Measurements from ENCODE around the gene PACSIN1. TPM values are rescaled to one million over a fixed set of nuclear protein-coding genes. Genes with fewer than 3 reads are reported as not detected.
A peak's percentile ranks its signal among the peaks of the same experiment; 100 is the strongest.

Gene PACSIN1
- total RNA-seq, 2 donors from 2014 or later: 0.52 TPM; not detected in 1

DNA sequence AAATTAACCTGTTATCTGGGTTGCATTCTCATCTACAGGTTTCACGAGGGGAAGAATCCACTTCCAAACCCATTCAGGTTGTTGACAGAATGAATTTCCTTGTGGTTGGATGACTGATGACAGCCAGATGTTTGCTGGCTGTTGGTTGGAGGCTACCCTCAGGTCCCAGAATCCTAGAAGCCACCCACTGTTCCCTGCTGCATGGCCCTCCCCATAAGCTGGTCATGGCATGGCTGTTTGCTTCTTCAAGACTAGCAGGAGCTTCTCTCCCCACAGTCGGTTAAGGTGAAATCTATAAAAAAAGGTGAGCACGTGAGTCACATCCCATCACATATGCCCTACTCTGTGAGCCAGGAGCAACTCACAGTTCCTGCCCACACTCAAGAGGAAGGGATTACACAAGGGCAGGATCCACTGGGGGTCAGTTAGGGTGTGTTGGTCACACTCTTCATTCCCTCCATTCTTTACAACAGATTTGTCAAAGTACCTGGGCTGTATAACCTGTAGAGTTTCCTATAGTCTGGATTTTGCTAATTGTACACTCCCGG is 20.5 kb upstream of the PACSIN1 start:
- no peak for DNase-seq
- no peaks in the 10 kb centered on the region for H3K27me3 ChIP-seq
- no peak for ATAC-seq
- no peaks in the 10 kb centered on the region for H3K9me3 ChIP-seq
- H3K36me3 ChIP-seq (replicated peaks in 1 of 2; ENCODE audit: insufficient read depth in 1 of 2, low read depth in 2 of 2): no peaks in the 10 kb centered on the region
- 62 to 68% methylated on average over 4 of the region's 4 CpGs for WGBS, 2 donors
- H3K4me3 ChIP-seq: no peak overlapping the region
- no peak for TF ChIP-seq POLR2A (IDR thresholded peaks at IDR 0.05)
- TF ChIP-seq, protein P1, sequence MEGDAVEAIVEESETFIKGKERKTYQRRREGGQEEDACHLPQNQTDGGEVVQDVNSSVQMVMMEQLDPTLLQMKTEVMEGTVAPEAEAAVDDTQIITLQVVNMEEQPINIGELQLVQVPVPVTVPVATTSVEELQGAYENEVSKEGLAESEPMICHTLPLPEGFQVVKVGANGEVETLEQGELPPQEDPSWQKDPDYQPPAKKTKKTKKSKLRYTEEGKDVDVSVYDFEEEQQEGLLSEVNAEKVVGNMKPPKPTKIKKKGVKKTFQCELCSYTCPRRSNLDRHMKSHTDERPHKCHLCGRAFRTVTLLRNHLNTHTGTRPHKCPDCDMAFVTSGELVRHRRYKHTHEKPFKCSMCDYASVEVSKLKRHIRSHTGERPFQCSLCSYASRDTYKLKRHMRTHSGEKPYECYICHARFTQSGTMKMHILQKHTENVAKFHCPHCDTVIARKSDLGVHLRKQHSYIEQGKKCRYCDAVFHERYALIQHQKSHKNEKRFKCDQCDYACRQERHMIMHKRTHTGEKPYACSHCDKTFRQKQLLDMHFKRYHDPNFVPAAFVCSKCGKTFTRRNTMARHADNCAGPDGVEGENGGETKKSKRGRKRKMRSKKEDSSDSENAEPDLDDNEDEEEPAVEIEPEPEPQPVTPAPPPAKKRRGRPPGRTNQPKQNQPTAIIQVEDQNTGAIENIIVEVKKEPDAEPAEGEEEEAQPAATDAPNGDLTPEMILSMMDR (IDR thresholded peaks at IDR 0.05): no peak
- no peak overlapping the region for H3K27ac ChIP-seq
- intact Hi-C loops (cut with DNase I): no loop called here
- H3K4me1 ChIP-seq: no peaks in the 10 kb centered on the region

DNA sequence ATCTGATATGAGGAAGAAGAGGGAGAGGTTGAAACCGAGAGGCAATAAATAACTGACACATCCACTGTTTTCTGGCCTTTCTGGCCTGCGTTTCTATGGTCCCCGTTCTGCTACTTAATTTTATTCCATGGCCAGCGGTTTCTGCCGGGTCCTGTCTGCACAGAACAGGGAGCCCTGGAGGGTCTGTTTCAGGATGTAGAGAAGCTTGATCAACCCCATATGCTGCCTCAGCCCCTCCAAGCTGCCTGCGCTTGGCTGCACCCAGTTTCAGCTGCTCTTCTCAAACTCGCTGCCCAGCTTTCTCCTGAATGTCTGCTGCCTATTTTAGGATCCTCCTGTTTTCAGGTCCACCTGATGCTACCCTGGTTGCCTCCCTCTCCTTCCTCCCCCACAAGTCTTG is 18.5 kb upstream of the PACSIN1 start:
- WGBS, 2 donors: 73 to 84% methylated on average over 7 of the region's 7 CpGs

DNA sequence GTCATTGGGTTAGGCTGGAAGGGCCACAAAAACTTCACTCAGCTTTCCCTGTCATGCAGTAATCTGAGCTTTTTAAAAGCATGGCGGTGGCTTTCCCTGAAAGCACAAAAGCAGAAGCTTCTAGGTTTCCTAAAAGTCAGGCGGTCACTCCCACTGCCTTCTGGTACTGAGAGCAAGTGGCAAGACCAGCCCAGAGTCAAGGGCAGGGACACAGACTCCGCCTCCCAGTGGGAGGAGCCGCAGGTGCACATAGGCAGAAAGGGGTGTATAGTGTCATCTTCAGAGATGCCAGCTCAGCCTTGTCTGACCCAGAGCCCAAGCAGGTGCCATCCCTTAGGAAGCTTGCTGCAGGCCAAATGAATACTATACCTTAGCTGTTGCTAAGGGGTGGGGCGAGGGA is 18.0 kb upstream of the PACSIN1 start:
- Histone ChIP-seq H3K9me3 (no peaks in the 10 kb centered on the region), H3K36me3 (replicated peaks in 1 of 2; ENCODE audit: insufficient read depth in 1 of 2, low read depth in 2 of 2) (no peaks in the 10 kb centered on the region), H3K27ac (no peak overlapping the region), H3K4me1 (no peaks in the 10 kb centered on the region), H3K27me3 (no peaks in the 10 kb centered on the region), H3K4me3 (no peak overlapping the region)
- ATAC-seq (no peak), DNase-seq (peak in 1 of 4 donors; percentile 14)
- 65 to 96% methylated on average over 3 to 5 of the region's 5 CpGs for WGBS, 2 donors
- intact Hi-C loops (cut with DNase I): no loop called here
- TF ChIP-seq POLR2A (IDR thresholded peaks at IDR 0.05): no peak
- TF ChIP-seq, protein P1 (IDR thresholded peaks at IDR 0.05): no peak

More for the DNA sequence above, 18.5 kb upstream of the PACSIN1 start:
- TF ChIP-seq, protein P1 (IDR thresholded peaks at IDR 0.05): no peak
- no peak for TF ChIP-seq POLR2A (IDR thresholded peaks at IDR 0.05)
- DNase-seq (no peak), ATAC-seq (no peak)
- no peaks in the 10 kb centered on the region for H3K36me3 ChIP-seq (replicated peaks in 1 of 2; ENCODE audit: insufficient read depth in 1 of 2, low read depth in 2 of 2)
- H3K9me3 ChIP-seq: no peaks in the 10 kb centered on the region
- no peak overlapping the region for H3K27ac ChIP-seq
- no peak overlapping the region for H3K4me3 ChIP-seq
- H3K4me1 ChIP-seq: no peaks in the 10 kb centered on the region
- H3K27me3 ChIP-seq: no peaks in the 10 kb centered on the region
- intact Hi-C loops (cut with DNase I): no loop called here

DNA sequence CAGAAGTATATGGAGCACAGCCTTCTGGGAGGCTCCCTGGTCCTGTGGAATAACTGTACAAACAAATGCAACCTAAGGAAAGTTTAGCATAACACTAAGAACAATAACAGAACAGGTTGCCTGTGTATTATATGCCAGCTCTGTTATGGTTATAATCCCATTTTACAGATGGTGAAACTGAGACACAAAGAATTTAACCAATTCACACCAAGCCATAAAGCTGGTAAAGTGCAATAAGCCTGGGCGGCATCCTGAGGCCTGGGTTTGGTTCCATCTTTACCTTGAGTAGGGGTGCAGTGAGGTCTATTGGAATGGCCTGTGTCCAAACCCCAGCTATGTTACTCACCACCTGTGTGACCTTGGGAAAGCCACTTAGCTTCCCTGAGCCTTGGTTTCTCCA is 14.7 kb upstream of the PACSIN1 start:
- 100% methylated on average over 1 of the region's 1 CpG for WGBS, 2 donors
- intact Hi-C loops (cut with DNase I): no loop called here
- H3K27me3 ChIP-seq: no peaks in the 10 kb centered on the region
- H3K36me3 ChIP-seq (replicated peaks in 1 of 2; ENCODE audit: insufficient read depth in 1 of 2, low read depth in 2 of 2): no peaks in the 10 kb centered on the region
- no peaks in the 10 kb centered on the region for H3K9me3 ChIP-seq
- ATAC-seq (no peak), DNase-seq (no peak)
- no peaks in the 10 kb centered on the region for H3K4me1 ChIP-seq
- H3K4me3 ChIP-seq: no peak overlapping the region
- TF ChIP-seq, protein P1 (IDR thresholded peaks at IDR 0.05): no peak
- no peak for TF ChIP-seq POLR2A (IDR thresholded peaks at IDR 0.05)
- no peak overlapping the region for H3K27ac ChIP-seq

DNA sequence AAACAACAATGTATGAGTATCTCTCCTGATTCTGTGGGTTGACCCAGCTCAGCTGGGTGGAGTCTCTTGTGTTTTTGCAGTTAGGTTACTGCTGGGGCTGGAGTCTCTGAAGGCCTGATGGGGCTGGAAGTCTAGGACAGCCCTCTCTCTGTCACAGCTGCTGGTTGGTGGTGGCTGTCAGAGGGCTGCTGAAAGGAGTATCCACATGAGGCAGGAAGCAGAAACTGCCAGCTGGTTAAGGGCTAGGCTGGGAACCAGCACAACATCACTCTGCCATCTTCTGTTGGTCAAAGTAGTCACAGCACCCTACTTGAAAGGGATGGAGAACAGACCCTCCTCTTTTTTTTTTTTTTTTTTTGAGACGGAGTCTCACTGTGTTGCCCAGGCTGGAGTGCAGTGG is 10.0 kb upstream of the PACSIN1 start:
- WGBS, 2 donors: 88% methylated on average over 1 of the region's 1 CpG; no CpG with 5 or more reads in 1 of the 2 donors
- H3K36me3 ChIP-seq (replicated peaks in 1 of 2; ENCODE audit: insufficient read depth in 1 of 2, low read depth in 2 of 2): no peaks in the 10 kb centered on the region
- DNase-seq (no peak), ATAC-seq (no peak)
- TF ChIP-seq, protein P1 (IDR thresholded peaks at IDR 0.05): no peak
- no peak for TF ChIP-seq POLR2A (IDR thresholded peaks at IDR 0.05)
- H3K27ac ChIP-seq: no peak overlapping the region
- H3K9me3 ChIP-seq: no peaks in the 10 kb centered on the region
- no peak overlapping the region for H3K4me3 ChIP-seq
- peaks cover 4% of the 10 kb centered on the region for H3K4me1 ChIP-seq
- no peaks in the 10 kb centered on the region for H3K27me3 ChIP-seq
- intact Hi-C loops (cut with DNase I): no loop called here
